T-helper 2 cell (primary cell): ENCODE measurements around the gene PPP1R13B.
A peak's percentile ranks its signal among the peaks of the same experiment; 100 is the strongest.
"Not testable (repeated sequence)": the region's sequence is repeated elsewhere in the genome, so short reads cannot be mapped to it uniquely, and the experiment has no call there.

Experiments
- DNase-seq, 5 experiments: peaks; one replicate each; pipeline versions ENCODE4 v3.0.0 to v3.0.0-alpha.2; 2012 to 2022

PPP1R13B gene

DNA sequence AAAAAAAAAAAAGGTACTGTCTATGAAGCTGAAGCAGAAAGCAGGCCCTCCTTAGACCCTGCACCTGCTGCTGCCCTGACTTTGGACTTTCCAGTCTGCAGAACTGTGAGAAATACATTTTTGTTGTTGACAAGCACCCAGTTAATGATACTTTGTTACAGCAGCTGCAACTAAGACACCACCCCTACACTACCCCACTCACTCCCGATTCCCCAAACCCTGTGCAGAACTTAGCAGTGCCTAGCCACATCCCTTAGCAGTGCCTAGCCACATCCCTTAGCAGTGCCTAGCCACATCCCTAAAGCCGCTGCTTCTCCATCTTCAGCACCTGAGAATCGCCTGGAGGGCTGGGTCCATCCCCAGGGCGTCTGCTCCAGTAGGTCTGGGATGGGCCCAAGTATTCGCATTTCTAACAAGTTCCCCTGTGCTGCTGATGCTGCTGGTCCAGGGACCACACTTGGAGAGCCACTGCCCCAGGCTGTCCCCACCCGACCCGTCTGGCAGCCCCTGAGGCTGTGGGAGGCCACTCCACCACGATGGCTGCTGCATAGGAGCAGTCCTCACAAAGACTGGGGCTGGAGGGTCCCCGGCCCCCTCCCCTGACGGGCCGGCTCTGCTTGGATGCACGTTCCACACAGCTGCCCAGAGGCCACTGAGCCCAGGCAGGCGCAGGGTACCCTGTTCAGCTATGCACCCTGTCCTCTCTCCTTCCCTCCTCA is 10.8 kb upstream of the PPP1R13B start:
- DNase-seq = no peak

DNA sequence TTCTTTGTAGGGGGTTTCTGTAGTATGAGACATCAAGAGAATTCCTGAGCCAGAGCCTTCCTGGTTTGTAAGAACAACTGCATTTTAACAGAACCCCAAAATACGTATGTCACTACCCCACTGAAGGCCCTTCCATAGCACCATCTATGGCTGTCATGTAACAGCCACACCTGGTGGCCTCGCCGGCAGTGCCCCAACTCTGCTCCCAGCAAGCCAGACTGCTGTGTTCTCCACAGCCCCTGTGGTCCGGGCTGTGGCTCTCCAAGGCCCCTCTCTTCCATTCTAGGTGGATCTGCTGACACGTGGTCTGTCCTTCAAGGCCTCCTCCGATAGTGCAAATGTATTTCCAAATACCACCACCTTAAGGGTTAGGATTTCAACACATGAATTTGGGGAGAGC is 9.9 kb upstream of the PPP1R13B start:
- no peak for DNase-seq

DNA sequence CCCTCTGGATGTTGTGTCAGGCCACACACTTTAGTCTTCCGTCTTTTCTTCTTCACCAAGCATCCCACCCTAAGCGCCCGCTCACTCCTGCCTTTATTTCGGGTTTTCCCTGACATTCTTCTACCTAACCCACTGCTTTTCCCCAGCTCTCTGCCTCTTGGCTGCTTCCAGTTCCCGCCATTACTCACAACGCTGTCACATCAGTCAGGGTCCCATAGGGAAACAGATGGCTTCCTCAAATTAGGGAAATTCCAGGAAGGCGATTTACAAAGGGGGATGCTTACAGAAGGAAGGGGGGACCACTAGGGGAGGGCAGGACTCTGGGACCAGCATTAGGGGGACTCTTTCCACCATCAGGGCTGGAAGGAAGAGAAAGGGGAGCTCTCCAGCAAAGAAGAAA is 9.2 kb upstream of the PPP1R13B start:
- no peak for DNase-seq

DNA sequence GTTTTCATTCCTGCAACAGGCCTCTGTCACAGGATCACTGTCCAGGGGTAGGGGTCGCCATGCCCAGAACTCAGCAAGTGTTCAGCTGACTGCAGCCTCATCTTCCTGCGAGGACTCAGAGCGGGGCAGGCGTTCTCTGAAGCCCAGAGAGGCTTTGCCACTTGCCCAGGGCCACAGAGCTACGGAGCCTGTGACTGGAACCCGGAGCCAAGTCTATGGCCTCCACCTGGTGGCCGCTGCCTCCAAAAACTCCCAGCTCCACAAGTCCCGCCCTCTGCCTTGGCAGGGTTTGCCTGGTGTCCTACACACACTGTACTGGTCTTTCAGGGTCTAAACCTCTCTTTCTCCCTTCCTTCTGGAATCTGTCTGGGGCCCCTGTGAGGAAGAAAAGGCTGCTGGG is 8.7 kb upstream of the PPP1R13B start:
- DNase-seq = no peak

DNA sequence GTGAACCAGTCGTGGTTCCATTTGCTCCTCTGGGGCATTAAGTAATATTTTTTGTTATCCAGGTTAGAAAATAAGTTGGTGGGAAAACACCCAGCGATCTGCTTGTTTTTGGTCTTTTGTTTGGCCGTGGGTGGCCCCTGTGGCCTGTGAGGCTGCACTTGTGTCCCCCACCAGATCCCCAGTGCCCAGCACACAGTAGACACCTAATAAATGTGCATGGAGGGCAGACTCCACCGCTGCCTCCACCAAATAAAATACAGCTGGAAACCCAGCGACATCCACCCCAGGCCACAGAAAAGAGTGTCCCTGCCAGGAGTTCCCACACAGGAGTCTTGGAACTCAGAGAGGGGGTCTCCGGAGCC is 8.3 kb upstream of the PPP1R13B start:
- DNase-seq = no peak

DNA sequence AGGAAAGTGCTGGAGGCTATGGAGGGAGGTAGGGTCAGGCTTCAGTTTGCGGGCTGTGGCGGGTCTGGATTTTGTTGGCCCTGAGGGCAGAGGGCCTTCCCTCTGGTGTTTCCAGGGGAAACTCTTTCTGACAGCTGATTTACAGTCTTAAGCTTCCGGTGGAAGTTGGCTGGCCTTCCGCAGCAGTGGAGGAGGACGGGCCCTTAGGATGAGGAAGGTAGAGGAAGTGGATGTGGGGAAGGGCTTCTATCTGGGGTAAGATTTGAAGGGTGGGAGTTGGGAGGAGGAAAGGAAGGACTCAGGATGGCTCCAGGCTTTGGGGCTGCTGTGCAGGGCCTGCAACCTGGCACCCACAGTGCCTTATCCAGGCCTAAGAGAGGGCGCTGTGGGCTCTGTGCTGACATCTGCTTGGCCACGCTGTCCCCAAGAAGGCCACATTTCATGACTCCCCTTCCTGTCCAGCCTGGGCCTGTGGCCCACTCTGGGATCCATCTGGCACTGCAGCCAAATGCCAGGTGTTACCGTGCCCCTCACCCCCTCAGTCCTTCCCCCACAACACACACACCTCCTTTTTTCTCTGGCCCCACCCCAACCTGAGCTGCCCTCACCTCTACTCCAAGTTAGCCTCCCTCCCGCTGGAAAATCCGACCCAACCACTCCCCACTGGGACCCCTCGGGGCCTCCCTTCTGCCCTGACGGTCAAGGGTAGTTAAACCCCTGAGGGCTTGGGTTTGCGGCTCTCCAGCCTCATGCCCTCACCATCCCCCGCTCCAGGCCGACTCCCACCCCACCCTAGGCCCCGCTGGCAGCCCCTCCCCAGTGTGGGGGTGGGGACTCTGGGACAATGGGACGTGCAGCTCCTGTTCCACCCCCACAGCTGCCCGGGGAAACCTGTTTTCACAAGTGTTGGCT is 7.7 kb upstream of the PPP1R13B start:
- no peak for DNase-seq

DNA sequence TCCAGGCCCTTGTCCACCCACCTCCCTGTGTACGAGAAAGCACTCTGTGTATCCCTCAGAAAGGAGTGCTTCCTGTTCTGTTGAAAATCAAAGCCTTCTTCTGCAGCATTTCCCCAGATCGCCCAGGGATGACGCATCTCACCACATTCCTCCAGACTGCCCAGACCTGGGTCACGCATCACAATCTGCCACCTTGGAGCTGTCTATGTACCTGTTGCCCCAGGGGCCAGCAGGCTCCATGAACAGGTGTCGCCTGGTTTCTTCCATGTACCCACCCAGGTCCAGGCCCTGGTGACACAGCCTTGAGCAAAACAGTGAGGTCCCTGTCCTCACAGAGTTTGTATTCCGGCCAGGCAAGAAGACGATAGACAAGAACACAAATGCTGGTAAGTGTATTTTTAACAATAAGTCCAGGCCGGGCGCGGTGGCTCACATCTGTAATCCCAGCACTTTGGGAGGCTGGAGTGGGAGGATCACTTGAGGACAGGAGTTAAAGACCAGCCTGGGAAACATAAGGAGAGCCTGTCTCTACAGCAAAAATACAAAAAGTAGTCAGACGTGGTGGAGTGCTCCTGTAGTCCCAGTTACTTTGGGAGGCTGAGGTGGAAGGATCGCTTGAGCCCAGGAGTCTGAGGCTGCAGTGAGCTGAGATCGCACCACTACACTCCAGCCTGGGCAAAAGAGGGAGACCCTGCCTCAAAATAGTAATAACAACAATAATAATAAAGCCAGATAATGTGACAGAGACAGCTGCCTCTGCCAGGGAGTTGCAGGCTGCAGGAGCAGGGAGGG is 6.8 kb upstream of the PPP1R13B start:
- no peak for DNase-seq

DNA sequence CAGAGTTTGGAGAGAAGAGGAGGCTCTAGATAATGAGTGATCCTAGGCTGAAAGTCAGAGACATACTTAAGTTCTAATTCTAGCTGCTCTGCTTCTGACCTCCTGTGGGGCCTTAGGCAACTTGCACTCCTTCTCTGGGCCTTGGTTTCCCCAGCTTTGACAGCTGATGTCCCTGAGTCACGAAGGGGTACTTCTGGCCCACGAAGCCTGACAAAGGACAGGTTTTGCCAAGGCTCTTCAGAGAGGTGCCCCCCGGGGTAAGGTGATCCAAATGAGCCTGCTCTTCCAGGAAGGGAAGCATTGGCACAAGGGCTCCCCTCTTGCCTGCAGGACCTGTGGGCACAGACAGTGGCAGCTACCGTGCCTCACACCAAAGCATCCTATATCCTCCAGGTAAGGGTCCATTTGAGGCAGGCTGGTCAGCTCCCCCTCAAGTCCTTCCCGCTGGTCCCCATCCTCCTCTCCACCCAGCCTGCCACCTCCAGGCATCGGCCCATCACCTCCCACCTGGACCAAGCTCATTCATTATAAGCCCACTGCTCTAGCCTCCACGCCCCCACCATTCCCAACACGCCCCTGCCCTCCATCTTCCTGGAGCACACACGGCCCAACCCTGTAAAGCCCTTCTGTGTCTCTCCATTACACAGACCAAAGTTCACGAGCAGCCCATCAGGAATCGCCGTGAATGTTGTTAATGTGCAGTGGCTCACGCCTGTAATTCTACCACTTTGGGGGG is 1.9 kb upstream of the PPP1R13B start:
- DNase-seq = no peak

DNA sequence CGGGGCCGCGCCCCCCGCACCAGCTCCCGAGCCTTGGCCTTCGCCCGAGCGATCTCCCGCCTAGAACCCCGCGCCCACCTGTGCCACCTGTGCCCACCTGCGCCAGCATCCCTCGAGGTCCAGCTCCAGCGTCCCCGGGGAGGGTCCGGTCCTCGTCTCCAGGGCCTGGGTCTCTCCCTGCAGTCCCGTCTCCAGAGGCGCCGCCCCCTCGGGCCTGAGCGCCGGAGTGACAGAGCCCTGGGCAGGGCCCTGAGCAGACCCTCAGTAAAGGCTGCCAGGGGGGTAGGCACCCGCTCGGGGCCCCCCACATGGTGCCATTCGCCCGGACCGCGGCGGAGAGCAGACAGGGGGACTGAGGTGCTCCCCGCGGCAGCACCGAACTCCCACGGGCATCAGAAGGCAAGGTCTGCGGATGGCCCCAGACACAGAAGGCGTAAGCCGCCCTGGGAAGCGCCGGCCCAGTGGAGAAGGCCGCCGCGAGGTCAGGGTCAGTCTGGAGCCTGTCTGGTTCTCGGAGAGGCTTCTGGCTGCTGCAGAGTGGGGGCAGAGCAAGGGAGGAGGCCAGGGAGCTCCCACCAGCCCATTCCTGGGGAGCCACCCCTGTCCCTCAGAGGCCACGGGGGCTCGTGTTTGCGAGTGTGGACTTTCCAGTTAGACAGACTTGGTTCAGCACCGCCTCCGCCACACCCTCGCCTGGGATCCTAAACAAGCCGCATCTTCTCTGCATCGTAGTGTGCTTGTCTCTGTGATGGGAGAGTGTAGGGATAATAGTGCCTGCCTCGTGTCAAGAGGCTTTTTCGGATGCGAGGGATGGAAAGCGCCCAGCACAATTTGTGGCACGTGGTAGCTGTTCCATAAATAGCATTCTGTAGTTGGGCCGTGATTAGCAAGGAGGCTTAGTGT is 1.1 kb upstream of the PPP1R13B start:
- no peak for DNase-seq

DNA sequence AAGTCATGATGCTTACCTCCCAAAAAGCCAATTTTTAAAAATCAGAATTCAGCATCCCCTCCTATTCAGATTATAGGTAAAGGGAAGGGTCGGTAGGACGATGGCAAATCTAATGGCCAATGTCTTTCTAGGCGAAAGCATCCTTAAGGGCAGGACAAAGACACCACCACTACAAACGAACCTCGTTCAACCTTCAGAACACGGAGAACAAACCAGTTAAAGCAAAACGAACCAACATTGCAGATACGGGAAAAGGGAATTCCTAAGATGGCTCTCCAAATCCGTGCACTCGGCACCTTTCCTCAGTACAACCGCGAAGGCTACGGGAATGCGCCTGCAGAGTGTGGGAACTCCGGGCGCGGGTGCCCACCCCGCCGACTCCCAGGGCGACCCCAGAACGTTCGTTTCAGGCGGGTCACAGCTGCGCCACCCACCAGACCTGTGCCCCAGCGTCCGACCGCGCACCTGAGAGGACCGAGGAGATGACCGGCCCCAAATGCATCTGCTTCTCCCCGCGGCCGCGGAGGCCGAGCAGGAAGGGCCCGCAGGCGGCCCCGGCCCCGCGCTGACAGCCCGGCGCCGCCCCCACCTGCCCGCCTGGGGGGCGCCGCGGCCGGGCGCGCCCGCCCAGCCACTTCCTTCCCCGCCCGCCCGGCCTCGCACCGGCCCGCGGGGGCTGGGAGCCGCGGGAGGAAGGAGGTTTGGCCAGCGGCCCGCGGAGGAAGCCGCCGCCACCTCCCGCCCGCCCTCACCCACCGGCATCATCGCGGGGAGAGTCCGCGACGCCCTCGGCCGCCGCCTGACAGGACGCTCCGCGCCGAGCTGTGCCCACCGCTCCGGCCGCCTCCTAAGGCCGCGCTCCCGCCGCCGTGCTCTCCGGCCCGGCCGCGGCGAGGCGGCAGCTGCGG is 578 bp downstream of the PPP1R13B start:
- peak in 3 of 5 experiments; percentile 9 to 41 (median 10) for DNase-seq

DNA sequence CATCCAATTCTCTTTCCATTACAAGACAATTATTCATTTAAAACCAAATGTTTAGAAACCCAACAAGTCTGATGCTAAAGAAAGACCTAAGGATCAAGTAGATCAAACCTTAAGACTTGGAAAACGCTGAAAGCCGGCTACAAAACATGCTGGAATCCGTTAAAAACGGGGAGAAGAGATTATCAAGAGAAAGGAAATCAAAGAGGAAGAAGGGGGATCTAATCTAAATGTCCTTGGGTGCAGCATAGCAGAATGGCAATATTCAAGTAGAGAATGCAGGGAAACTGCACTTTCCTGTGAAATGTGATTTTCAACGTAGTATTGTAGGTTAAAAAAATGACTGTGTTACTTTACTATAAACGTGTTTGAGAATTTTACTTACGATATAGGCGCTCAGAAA is 1.3 kb downstream of the PPP1R13B start:
- DNase-seq = no peak

DNA sequence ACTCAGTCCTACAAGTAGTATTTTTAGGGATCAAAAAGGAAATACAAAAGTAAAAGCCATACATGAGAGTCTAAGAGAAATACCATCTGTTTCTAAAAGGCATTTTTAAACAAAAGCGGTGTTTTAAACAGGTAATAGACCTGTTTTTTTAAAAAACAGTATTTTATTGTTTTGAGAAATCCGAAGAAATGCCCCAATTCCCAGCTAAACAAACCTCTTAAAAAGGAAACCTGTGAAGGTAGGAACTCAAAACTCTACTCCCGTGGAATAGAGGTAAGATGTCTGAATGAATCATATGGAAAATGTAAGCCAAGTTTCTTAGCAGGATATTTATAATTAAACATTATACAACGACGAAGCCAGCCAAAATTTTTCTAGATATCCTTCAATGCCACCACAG is 2.0 kb downstream of the PPP1R13B start:
- no peak for DNase-seq

DNA sequence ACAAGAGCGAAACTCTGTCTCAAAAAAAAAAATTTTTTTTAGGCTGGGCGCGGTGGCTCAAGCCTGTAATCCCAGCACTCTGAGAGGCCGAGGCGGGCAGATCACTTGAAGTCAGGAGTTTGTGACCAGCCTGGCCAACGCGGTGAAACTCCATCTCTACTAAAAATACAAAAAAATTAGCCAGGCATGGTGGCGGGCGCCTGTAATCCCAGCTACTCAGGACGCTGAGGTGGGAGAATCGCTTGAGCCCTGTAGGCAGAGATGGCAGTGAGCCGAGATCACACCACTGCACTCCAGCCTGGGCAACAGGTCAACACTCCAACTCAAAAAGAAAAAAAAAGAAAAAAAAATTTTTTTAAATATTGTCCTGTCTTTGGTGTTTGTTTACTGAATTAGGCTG is 6.1 kb downstream of the PPP1R13B start:
- DNase-seq = not testable (repeated sequence)

DNA sequence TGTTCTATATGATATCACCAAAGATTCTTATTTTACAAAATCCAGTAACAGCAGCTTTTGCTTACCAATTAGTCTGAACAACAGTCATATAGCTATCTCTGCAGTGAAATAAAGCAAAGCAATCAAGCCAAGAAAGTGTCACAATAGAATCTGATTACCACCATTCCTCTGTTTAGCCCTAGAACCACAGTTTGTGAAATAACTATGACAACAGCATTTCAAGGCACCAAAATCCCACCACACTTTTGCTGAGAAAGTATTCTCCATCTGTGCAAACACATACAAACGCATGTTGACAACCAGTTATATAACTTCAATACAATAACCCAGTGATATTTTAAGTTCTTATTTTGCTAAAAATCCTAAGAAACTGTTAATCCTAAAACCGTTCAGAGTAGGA is 7.4 kb downstream of the PPP1R13B start:
- DNase-seq = no peak

DNA sequence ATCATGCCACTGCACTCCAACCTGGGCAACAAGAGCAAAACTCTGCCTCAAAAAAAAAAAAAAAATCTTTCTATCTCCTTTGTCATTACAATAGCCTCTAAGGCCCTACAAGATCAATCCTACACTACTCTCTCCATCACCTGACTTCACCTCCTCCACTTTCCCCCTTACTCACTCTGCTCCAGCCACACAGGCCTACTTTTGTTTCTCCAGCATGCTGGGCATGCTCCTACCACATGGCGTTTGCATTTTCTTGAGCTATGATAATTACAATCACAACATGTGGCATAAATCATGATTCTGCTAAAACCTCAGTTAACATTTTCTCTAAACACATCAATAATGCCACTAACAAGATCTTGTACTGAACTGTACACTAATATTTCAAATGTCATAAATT is 7.8 kb downstream of the PPP1R13B start:
- DNase-seq = no peak

DNA sequence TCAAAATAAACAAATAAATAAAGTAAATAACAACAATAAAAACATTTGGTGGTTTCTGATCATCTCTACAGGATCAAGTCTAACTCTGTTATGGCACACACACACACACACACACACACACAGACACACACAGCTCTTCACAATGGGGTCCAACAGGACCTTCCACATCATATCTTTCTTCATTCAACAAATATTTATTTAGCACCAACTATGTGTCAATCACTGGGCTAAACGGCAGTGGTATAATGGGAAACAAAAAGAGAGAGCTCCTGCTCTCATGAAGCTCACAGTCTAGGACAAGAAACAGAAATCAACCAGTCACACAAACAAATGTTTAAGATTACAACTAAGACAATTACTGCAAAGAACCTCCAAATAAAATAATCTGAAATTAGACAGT is 9.3 kb downstream of the PPP1R13B start:
- no peak for DNase-seq

DNA sequence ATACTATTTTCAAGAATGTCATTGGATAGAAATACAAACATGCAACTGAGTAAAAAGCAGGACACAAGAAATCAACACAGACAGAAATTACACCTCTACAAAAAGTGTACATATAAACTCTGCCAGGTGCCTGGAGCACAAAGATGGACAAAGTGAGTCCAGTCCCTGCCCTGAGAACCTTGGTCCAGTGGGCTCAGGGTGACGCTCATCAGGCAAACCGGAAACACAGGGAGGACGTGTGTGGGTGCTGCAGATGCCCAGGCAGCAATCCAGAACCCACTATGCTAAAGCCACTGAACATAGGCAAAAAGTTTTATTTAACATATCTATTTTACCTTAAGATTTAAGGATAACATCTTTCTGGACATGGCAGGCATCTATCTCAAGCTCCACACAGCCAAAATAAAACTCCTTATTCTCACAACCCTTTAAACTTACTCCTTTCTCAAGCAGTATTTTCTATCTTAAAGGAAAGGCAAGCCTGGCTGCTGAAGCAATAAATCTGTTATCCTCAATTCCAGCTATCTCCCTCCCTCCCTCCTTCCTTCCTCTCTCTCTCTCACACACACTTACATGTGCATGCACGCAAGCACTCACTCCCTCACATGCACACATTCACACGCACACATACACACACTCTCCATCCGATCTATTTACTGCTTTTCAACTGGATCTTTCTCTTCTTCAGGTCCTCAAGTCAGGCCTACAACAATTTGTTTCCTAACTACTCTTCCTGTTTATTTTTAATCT is 10.2 kb downstream of the PPP1R13B start:
- DNase-seq = no peak

DNA sequence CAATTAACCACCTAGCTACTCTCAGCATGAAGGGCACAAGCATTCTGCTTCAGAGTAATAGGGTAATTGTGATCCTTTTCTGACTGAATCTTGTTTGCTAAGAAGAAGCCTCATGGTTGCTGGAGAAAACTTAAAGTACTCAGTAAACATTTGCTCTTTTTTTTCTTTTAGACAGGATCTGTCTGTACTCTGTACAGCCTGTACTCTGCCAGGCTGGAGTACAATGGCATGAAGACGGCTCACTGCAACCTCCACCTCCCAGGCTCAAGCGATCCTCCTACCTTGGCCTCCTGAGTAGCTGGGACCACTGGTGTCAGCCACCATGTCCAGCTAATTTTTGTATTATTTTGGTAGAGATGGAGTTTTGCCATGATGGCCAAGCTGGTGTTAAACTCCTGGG is 12.4 kb downstream of the PPP1R13B start:
- DNase-seq = no peak

DNA sequence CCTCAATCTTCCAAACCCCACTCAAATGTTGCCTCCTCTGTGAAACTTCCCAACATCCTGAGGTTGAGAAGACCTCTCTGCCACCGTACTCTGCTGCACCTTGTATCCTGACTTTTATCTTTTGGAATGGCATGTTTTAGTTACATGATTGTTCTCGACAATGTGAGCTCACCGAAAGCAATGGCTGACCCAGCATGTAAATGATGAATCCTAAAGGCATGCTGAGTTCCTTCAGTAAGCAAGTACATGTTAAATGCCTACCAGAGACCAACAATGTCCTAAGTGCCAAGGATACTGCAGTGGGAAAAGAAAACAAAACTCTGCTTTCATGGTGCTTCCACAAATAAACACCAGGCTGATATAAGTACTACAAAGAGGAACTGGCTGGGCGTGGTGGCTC is 13.7 kb downstream of the PPP1R13B start:
- DNase-seq = no peak

DNA sequence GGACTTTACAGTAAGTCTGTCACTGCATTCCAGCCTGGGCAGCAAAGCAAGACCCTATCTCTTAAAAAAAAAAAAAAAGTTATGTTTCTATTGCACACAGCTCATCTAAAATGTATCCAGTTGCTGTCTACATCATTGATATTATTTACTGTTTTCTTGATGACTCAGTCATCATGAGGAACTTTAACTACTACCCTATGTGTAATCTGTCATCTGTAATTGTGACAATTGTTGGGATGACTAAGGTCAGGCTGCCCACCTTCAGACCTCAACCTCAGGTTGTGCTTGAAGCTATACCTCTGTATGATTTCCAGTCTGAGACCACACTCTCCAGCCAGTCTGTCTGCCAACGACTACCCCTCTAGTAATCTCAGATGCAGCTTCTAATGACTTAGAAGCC is 15.3 kb downstream of the PPP1R13B start:
- no peak for DNase-seq
